22Rv1 (cell line): ENCODE results near the gene ATG4C.

ENCODE experiments used
- H3K27ac ChIP-seq: fragments of 450-650 bp; 2 replicates; pipeline ENCODE4 v1.5.1; 2017
- CTCF ChIP-seq: fragments of 450-650 bp; IDR thresholded peaks from 2 replicates; pipeline ENCODE4 v1.5.1; 2017; ENCODE audit warnings: mild to moderate bottlenecking
- ZFX ChIP-seq: fragments of 450-650 bp; IDR thresholded peaks from 2 replicates; pipeline ENCODE4 v1.6.1; 2017; ENCODE audit warnings: antibody characterized with exemption, borderline replicate concordance

The ATG4C gene

GRCh38 chr1:62841587-62842169, 57.7 kb downstream of the ATG4C start:
- H3K27ac ChIP-seq, result no peak overlapping the region
- TF ChIP-seq CTCF (peak; percentile 79), ZFX (no peak)

GRCh38 chr1:62844030-62844429, 60.1 kb downstream of the ATG4C start:
- TF ChIP-seq ZFX (no peak), CTCF (no peak)
- H3K27ac ChIP-seq, result no peak overlapping the region

GRCh38 chr1:62849031-62849430, 65.1 kb downstream of the ATG4C start:
- no peak overlapping the region for H3K27ac ChIP-seq
- TF ChIP-seq ZFX (no peak), CTCF (peak; percentile 59)

- H3K27ac ChIP-seq, result no peak overlapping the region
- TF ChIP-seq CTCF (no peak), ZFX (no peak)
Observed at GRCh38 chr1:62852253-62852652, 68.3 kb downstream of the ATG4C start.

- TF ChIP-seq ZFX (no peak), CTCF (no peak)
- H3K27ac ChIP-seq, result no peak overlapping the region
Observed at GRCh38 chr1:62856960-62857359, 73.0 kb downstream of the ATG4C start.

GRCh38 chr1:62869217-62869754, 85.4 kb downstream of the ATG4C start:
- H3K27ac ChIP-seq, result no peak overlapping the region
- no peak for TF ChIP-seq ZFX
- no peak for TF ChIP-seq CTCF

- TF ChIP-seq ZFX (no peak), CTCF (no peak)
- no peak overlapping the region for H3K27ac ChIP-seq
Observed at GRCh38 chr1:62870148-62870547, 86.2 kb downstream of the ATG4C start.
